Fibroblast of skin of left biceps (primary cell): Measurements from ENCODE around the gene NUFIP2.
"Not testable (repeated sequence)": the region's sequence is repeated elsewhere in the genome, so short reads cannot be mapped to it uniquely, and the experiment has no call there.

Source experiments
- DNase-seq, 2 experiments: peaks; one replicate each; pipeline ENCODE4 v3.0.0-alpha.2; 2013; ENCODE audit warnings: low read depth in 2 of 2

NUFIP2 gene

GRCh38 chr17:29238133-29238850 lies 55.7 kb downstream of the NUFIP2 start:
- no peak for DNase-seq

GRCh38 chr17:29237476-29238132 lies 56.3 kb downstream of the NUFIP2 start:
- peak in 1 of 2 experiments; percentile 42 for DNase-seq

GRCh38 chr17:29235904-29236303 lies 58.0 kb downstream of the NUFIP2 start:
- DNase-seq: no peak

- not testable (repeated sequence) for DNase-seq
These were observed 59.0 kb downstream of the NUFIP2 start for GRCh38 chr17:29234972-29235371.

GRCh38 chr17:29233301-29233700 lies 60.6 kb downstream of the NUFIP2 start:
- DNase-seq: no peak

GRCh38 chr17:29225396-29225795 lies 68.6 kb downstream of the NUFIP2 start:
- DNase-seq: no peak

GRCh38 chr17:29221338-29221737 lies 72.6 kb downstream of the NUFIP2 start:
- not testable (repeated sequence) for DNase-seq

- peak; percentile 45 to 49 for DNase-seq
These were observed 74.4 kb downstream of the NUFIP2 start for GRCh38 chr17:29219378-29220047.

GRCh38 chr17:29216856-29217255 lies 77.1 kb downstream of the NUFIP2 start:
- no peak for DNase-seq

- no peak for DNase-seq
These were observed 77.8 kb downstream of the NUFIP2 start for GRCh38 chr17:29216181-29216580.

- no peak for DNase-seq
These were observed 78.2 kb downstream of the NUFIP2 start for GRCh38 chr17:29215717-29216116.

- DNase-seq: no peak
These were observed 78.8 kb downstream of the NUFIP2 start for GRCh38 chr17:29215174-29215573.

- no peak for DNase-seq
These were observed 79.5 kb downstream of the NUFIP2 start for GRCh38 chr17:29214215-29215146.

- no peak for DNase-seq
These were observed 81.2 kb downstream of the NUFIP2 start for GRCh38 chr17:29212681-29213121.

GRCh38 chr17:29212094-29212631 lies 81.8 kb downstream of the NUFIP2 start:
- no peak for DNase-seq

- no peak for DNase-seq
These were observed 83.1 kb downstream of the NUFIP2 start for GRCh38 chr17:29210879-29211278.

- no peak for DNase-seq
These were observed 84.9 kb downstream of the NUFIP2 start for GRCh38 chr17:29209073-29209472.

GRCh38 chr17:29207975-29208374 lies 86.0 kb downstream of the NUFIP2 start:
- no peak for DNase-seq
